HG03139 (cell line): ENCODE measurements around the gene C1orf35.
A peak's percentile ranks its signal among the peaks of the same experiment; 100 is the strongest.
"Not testable (repeated sequence)": the region's sequence is repeated elsewhere in the genome, so short reads cannot be mapped to it uniquely, and the experiment has no call there.

ENCODE experiments used
- ATAC-seq: cut with Tn5 transposase; IDR thresholded peaks from one replicate; pipeline ENCODE4 v1.9.1; 2021; ENCODE audit not compliant: unreplicated experiment

C1orf35 gene

DNA sequence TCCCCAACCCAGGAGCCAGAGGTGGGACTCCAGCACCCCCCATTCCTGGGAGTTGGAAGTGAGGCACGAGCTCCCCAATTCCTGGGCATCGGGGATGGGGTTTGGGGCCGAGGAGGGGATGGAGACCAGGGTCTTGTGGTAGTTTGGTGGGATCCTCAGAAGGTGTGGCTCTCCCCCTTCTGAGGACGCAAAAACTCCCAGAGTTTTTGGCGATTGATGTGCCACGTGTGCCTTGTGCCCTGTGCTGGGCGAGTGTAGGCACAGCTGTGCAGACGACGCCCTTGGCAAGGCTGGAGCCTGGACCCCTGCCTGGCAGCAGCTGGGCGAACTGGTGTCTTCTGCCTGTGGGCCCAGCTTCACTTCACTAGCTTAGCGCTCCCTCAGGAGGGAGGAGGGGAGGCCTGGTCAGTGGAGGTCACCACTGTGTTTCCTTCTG is 39.6 kb upstream of the C1orf35 start:
- no peak for ATAC-seq

GRCh38 chr1:228142155-228142691 is 39.1 kb upstream of the C1orf35 start:
- ATAC-seq, result no peak

GRCh38 chr1:228141226-228142044 is 38.3 kb upstream of the C1orf35 start:
- ATAC-seq, result no peak

DNA sequence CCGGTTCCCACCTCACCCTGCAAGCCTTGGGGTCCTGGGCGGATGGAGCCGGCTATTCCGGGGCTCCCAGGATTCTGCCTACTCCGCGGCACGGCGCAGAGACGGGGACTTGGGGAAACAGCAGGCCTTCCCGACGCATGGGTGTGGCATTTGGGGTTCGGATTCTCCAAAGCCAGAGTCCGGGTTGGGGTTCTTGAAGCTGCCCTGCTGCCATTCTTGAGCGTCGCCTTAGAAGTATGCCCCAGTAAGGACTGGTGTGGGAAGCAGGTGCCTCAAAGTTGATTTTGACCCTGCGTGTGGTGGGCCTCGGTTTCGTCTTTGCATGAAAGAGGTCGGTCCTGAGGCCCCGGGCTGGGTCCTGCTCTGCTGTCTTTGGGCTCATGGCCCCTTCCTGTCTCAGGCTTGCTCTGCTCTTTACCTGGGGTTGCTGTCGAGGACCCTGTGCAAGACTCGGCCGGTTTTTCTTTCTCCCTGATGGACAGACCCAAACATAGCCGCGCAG is 37.6 kb upstream of the C1orf35 start:
- no peak for ATAC-seq

- peak; percentile 88 for ATAC-seq
Observed at GRCh38 chr1:228139931-228140723, 37.0 kb upstream of the C1orf35 start, which contains the start of gene GUK1. Gene GUK1, plus strand, starts transcription at chr1:228140279. Its CDS starts 24 bp downstream, at chr1:228140303.

- no peak for ATAC-seq
Observed at GRCh38 chr1:228139406-228139930, 36.3 kb upstream of the C1orf35 start.

- ATAC-seq, result no peak
Observed at GRCh38 chr1:228136901-228137300, 33.8 kb upstream of the C1orf35 start.

DNA sequence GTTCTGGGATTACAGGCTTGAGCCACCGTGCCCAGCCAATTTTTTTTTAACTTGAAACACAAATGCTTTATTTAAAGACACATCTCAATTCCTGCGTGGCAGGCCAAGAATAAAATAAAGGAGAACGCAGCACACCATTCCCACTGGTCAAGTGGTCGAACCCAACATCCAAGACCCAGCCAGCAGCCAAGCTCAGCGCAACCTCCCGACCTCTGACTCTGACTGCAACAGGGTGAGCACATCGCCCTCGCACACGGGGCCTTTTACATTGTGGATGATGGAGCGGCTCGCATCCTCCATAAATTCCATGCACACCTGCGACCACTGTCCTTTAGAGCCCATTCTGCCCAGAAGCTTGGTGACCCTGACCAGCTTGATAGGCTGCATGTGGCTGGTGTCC is 31.5 kb upstream of the C1orf35 start:
- ATAC-seq, result no peak

- ATAC-seq, result no peak
Observed at GRCh38 chr1:228131766-228132165, 28.6 kb upstream of the C1orf35 start.

DNA sequence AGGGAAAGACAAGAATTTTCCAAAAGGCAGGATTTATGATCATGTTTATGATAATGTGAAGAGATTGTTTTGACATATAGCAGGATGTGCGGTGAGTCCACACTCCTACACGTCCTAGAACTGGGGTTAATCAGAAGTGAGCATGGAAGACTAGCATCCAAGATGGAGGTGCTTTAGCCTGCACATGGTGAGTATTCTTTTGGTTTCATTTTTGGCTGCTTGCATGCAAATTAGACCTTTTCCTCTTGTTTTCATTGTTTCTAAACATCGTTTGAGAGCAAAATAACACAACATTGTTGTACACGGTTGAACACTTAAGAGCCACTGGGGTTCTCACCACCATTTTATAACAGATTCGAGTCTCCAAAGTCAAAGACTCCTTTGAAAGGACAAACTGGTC is 22.1 kb upstream of the C1orf35 start:
- no peak for ATAC-seq

- no peak for ATAC-seq
Observed at GRCh38 chr1:228123505-228123904, 20.4 kb upstream of the C1orf35 start.

DNA sequence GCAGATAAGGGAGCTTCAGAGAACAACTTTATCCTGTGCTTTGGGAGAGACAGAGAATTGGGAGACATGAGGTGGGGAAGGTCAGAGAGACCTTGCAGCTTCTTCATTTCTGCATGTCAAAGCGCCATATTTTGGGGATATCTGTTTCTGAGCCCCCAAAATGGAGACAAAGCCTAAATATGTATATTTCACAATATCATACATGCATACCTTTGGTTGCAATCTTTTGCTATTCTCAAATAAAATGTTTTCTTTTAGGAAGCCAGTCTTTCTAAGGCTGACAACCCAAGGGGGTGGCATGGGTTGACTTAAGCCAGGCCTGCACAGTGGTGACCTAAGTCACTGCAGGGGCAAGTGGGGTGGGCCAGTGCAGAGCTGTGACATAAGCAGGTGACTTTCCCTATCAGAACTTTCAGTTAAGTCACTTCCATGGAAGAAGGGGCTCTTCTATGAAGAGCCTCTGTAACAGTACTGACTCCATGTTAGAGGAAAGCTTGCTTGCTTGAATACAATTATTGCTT is 19.9 kb upstream of the C1orf35 start:
- no peak for ATAC-seq

- ATAC-seq, result no peak
Observed at GRCh38 chr1:228120857-228121489, 17.8 kb upstream of the C1orf35 start.

- ATAC-seq, result no peak
Observed at GRCh38 chr1:228120351-228120750, 17.2 kb upstream of the C1orf35 start.

DNA sequence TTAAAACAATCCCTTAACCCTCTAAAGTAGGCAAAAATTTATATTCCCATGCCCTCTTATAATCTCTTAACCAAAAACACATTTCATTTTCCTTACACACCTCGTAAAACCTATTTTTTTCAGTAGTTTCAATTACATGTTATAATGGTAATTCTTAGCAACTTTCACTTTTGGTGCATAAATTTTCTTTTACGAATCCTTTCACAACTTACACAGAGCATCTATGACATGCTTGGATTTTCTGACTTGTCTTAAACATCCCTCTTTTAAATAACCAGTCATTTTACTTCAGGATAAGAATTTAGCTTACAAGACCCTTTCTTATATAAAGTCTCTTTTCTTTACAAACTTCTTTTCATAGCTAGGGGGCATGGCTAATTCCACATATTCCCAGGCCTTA is 14.9 kb upstream of the C1orf35 start:
- ATAC-seq, result no peak

DNA sequence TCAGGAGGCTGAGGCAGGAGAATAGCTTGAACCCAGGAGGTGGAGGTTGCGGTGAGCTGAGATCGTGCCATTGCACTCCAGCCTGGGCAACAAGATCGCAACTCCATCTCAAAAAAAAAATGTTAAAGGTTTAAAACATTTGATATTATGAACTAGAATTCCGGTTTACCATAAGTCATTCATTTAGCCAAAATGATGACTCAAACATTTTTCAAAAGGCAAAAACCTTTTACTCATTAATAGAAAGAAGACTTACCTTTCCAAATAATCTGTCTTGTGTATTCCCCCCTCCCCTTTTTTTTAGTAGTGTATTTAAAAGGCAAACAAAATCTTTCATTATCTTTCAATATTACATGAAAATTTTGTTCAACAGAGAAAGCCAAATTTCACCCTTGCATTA is 14.2 kb upstream of the C1orf35 start:
- ATAC-seq, result no peak

- ATAC-seq, result no peak
Observed at GRCh38 chr1:228114827-228115226, 11.7 kb upstream of the C1orf35 start.

GRCh38 chr1:228112617-228113016 is 9.5 kb upstream of the C1orf35 start:
- no peak for ATAC-seq

DNA sequence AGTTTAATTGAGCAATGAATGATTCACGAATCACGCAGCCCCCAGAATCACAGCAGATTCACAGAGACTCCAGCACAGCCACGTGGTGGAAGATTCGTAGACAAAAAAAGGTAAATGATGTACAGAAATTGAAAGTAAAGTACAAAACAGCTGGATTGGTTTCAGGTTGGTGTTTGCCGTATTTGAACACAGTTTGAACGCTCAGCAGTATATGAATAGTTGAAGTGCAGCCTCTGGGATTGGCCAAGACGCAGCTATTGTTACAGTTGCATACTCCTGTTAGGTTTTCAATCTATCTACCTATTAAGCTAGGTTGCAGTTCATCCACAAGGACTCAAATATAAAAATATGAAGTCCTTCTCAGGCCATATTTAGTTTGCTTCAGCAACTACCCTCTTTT is 9.0 kb upstream of the C1orf35 start:
- no peak for ATAC-seq

DNA sequence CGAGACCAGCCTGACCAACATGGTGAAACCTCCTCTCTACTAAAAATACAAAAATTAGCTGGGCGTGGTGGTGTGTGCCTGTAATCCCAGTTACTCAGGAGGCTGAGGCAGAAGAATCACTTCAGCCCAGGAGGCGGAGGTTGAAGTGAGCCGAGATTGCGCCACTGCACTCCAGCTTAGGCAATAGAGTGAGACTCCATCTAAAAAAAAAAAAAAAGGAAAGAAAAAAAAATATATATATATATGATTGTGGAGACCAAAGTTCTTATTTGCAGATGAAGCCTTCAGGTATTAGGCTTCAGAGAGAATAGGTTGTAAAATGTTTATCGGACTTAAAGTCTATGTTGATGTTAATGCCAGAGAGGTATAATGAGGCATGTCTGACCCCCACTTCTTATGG is 8.2 kb upstream of the C1orf35 start:
- not testable (repeated sequence) for ATAC-seq

DNA sequence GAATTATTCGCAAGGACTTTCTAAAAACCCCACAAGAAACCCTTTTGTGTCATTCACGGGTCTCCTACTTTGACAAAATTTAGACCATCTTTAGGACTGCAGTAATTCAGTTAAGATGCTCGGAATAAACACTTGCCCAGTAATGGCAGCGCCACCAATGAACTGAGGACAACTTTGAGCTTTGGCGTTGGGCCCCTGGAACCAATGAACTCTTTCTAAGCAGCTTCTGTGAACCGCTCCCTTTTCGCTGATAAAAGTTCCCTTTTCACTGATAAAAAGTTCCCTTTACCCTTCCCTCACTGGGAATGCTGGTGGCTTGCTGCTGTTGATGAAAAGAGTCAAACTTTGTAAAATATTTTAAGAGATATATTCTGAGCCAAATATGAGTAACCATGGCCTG is 7.4 kb upstream of the C1orf35 start:
- no peak for ATAC-seq
